ENCODE results near the gene MED12.

The MED12 gene

DNA sequence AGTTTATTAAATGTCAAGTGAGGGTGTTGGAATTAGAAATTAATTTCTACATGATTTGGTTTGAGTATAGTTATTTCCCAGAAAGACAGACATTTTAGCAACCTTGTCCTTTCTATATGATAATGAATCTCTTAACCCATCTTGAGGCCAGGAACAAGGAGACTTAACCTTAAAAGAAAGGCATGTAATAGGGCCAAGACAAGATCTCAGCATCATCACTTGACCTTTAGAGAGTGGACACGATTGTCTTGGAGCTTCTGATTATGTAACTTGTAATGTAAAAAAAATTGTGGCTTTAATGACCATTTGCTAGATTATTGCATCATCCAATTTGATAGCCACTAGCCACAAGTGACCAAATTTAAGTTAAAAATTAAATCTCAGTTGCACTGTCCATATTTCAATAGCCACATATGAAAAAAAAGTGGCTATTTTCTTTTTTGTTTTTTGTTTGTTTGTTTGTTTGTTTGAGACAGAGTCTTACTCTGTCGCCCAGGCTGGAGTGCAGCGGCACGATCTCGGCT is 36.2 kb upstream of the MED12 start:
- Histone ChIP-seq H3K4me2 (ENCODE audit: low read length) (no peak overlapping the region), H2AFZ (ENCODE audit: low read depth, low read length) (no peak overlapping the region), H3K79me2 (ENCODE audit: low read length) (no peaks in the 10 kb centered on the region), H3K4me3 (ENCODE audit: low read length) (no peak overlapping the region), H3K36me3 (replicated peaks; ENCODE audit: low read depth, low read length) (no peaks in the 10 kb centered on the region), H3K9me3 (ENCODE audit: insufficient read depth, low read length) (no peaks in the 10 kb centered on the region), H3K27me3 (ENCODE audit: low read depth, low read length) (no peaks in the 10 kb centered on the region), H3K4me1 (ENCODE audit: low read length) (no peaks in the 10 kb centered on the region), H3K27ac (ENCODE audit: low read length) (no peak overlapping the region), H4K20me1 (ENCODE audit: insufficient read depth, low read length) (no peaks in the 10 kb centered on the region), H3K9ac (ENCODE audit: low read length) (no peak overlapping the region)
- TF ChIP-seq, protein P1, sequence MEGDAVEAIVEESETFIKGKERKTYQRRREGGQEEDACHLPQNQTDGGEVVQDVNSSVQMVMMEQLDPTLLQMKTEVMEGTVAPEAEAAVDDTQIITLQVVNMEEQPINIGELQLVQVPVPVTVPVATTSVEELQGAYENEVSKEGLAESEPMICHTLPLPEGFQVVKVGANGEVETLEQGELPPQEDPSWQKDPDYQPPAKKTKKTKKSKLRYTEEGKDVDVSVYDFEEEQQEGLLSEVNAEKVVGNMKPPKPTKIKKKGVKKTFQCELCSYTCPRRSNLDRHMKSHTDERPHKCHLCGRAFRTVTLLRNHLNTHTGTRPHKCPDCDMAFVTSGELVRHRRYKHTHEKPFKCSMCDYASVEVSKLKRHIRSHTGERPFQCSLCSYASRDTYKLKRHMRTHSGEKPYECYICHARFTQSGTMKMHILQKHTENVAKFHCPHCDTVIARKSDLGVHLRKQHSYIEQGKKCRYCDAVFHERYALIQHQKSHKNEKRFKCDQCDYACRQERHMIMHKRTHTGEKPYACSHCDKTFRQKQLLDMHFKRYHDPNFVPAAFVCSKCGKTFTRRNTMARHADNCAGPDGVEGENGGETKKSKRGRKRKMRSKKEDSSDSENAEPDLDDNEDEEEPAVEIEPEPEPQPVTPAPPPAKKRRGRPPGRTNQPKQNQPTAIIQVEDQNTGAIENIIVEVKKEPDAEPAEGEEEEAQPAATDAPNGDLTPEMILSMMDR (IDR thresholded peaks at IDR 0.05; ENCODE audit: low read depth, low read length): no peak
- no peak for TF ChIP-seq EZH2phosphoT487 (IDR thresholded peaks at IDR 0.05; ENCODE audit: low read depth)

DNA sequence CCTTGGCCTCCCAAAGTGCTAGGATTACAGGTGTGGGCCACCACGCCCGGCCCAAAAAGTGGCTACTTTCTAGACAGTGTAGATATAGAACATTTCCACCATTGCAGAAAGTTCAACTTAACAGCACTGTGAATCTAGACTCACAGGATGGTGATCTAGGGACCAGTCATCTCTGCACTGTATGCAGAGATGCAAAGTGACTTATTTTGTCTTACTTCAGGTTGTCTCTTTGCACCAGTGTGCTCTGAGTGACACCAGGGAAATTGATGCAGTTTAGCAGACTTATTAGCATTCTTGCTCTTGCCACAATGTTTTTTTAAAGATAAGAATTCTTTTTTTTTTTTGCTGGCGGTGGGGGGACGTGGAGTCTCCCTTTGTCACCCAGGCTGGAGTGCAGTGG is 35.6 kb upstream of the MED12 start:
- Histone ChIP-seq H3K9me3 (ENCODE audit: insufficient read depth, low read length) (no peaks in the 10 kb centered on the region), H4K20me1 (ENCODE audit: insufficient read depth, low read length) (no peaks in the 10 kb centered on the region), H3K4me1 (ENCODE audit: low read length) (no peaks in the 10 kb centered on the region), H3K4me3 (ENCODE audit: low read length) (no peak overlapping the region), H3K36me3 (replicated peaks; ENCODE audit: low read depth, low read length) (no peaks in the 10 kb centered on the region), H3K9ac (ENCODE audit: low read length) (no peak overlapping the region), H3K4me2 (ENCODE audit: low read length) (no peak overlapping the region), H3K27me3 (ENCODE audit: low read depth, low read length) (no peaks in the 10 kb centered on the region), H3K79me2 (ENCODE audit: low read length) (no peaks in the 10 kb centered on the region), H2AFZ (ENCODE audit: low read depth, low read length) (no peak overlapping the region), H3K27ac (ENCODE audit: low read length) (no peak overlapping the region)
- TF ChIP-seq, protein P1 (IDR thresholded peaks at IDR 0.05; ENCODE audit: low read depth, low read length): no peak
- no peak for TF ChIP-seq EZH2phosphoT487 (IDR thresholded peaks at IDR 0.05; ENCODE audit: low read depth)

DNA sequence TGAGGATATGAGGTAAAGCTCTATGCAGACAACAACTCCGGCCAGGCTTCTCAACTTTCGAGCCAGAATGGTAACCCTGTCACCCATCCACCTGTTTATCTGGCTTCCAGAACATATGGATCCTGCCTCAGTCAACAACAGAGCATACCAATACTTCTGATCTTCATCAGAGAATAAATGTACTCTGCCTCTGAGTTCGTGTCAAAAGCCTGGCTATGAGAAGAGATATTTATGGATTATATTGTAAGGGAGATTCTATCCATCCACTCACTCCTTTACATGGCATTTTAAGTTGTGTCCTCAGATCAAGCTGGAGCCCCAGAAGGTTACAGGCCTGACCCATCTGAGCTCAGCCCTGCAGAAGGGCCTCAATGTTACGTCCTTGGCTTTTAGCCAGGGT is 32.5 kb upstream of the MED12 start:
- TF ChIP-seq, protein P1 (IDR thresholded peaks at IDR 0.05; ENCODE audit: low read depth, low read length): no peak
- TF ChIP-seq EZH2phosphoT487 (IDR thresholded peaks at IDR 0.05; ENCODE audit: low read depth): no peak
- Histone ChIP-seq H3K4me2 (ENCODE audit: low read length) (no peak overlapping the region), H3K4me1 (ENCODE audit: low read length) (no peaks in the 10 kb centered on the region)

DNA sequence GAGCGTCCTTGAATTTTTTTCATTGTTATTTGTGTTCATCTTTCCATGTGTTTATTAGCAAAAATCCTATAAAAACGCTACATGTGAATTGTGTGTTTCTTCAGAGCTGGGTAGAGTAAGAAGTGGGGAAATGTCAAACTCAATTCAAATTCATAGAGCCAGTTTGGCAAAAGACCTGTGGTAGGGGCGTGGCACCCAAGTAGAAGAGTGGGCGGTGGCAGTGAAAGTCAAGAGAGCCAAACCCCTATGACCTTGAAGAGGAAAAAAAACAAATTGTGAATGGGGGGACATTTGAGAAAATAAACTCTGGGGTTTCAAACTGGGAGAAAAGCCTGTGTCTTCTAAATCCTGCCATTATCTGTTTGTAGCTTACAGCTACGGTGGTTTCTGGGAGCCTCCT is 27.1 kb upstream of the MED12 start:
- no peak overlapping the region for H3K27ac ChIP-seq (ENCODE audit: low read length)

More for the DNA sequence above, 32.5 kb upstream of the MED12 start:
- Histone ChIP-seq H3K36me3 (replicated peaks; ENCODE audit: low read depth, low read length) (no peaks in the 10 kb centered on the region), H2AFZ (ENCODE audit: low read depth, low read length) (no peak overlapping the region), H4K20me1 (ENCODE audit: insufficient read depth, low read length) (no peaks in the 10 kb centered on the region), H3K9ac (ENCODE audit: low read length) (no peak overlapping the region), H3K9me3 (ENCODE audit: insufficient read depth, low read length) (no peaks in the 10 kb centered on the region), H3K79me2 (ENCODE audit: low read length) (no peaks in the 10 kb centered on the region), H3K27ac (ENCODE audit: low read length) (no peak overlapping the region), H3K4me3 (ENCODE audit: low read length) (no peak overlapping the region), H3K27me3 (ENCODE audit: low read depth, low read length) (no peaks in the 10 kb centered on the region)

More for the DNA sequence above, 27.1 kb upstream of the MED12 start:
- Histone ChIP-seq H3K4me3 (ENCODE audit: low read length) (no peak overlapping the region), H4K20me1 (ENCODE audit: insufficient read depth, low read length) (no peaks in the 10 kb centered on the region), H3K4me2 (ENCODE audit: low read length) (no peak overlapping the region), H3K36me3 (replicated peaks; ENCODE audit: low read depth, low read length) (no peaks in the 10 kb centered on the region), H3K9me3 (ENCODE audit: insufficient read depth, low read length) (no peaks in the 10 kb centered on the region), H3K9ac (ENCODE audit: low read length) (no peak overlapping the region), H3K4me1 (ENCODE audit: low read length) (peaks cover 3% of the 10 kb centered on the region; the same call in 1 of the 2 replicates), H3K27me3 (ENCODE audit: low read depth, low read length) (no peaks in the 10 kb centered on the region), H2AFZ (ENCODE audit: low read depth, low read length) (no peak overlapping the region), H3K79me2 (ENCODE audit: low read length) (no peaks in the 10 kb centered on the region)
- TF ChIP-seq EZH2phosphoT487 (IDR thresholded peaks at IDR 0.05; ENCODE audit: low read depth): no peak
- TF ChIP-seq, protein P1 (IDR thresholded peaks at IDR 0.05; ENCODE audit: low read depth, low read length): no peak

Data from OCI-LY3 (cell line).